Tibial artery (tissue), 4 donors: ENCODE results near the gene RFNG.

Source experiments
- DNase-seq, 2 donors: peaks; one replicate each; pipeline ENCODE4 v3.0.0-alpha.2; 2019
- H3K27ac ChIP-seq, 2 donors: fragments of 200-600 bp; sonication (generic) in 1 of 2; 1 replicate in 1 of 2; 2 replicates in 1 of 2; pipeline ENCODE4 v1.5.1; 2018 to 2019; ENCODE audit warnings: mild to moderate bottlenecking in 1 of 2
- H3K27me3 ChIP-seq, 2 donors: fragments of 200-600 bp; sonication (generic) in 1 of 2; one replicate each; pipeline versions ENCODE4 v1.5.1 to v1.6.0; 2016 to 2019
- H3K36me3 ChIP-seq, 3 donors: fragments of 200-600 bp; sonication (generic) in 2 of 3; one replicate each; pipeline ENCODE4 v1.5.1; 2016 to 2019; ENCODE audit warnings: mild to moderate bottlenecking in 2 of 3
- H3K4me1 ChIP-seq, 4 donors: fragments of 200-600 bp; sonication (generic) in 2 of 4; 1 replicate in 3 of 4; 2 replicates in 1 of 4; pipeline ENCODE4 v1.5.1; 2016 to 2019
- H3K4me3 ChIP-seq, 2 donors: fragments of 200-600 bp; sonication (generic) in 1 of 2; 1 replicate in 1 of 2; 2 replicates in 1 of 2; pipeline ENCODE4 v1.5.1; 2018 to 2019; ENCODE audit warnings: mild to moderate bottlenecking in 2 of 2
- H3K9me3 ChIP-seq, 3 donors: fragments of 200-600 bp; sonication (generic) in 1 of 3; one replicate each; pipeline ENCODE4 v1.5.1; 2016 to 2019
- CTCF ChIP-seq, 2 experiments: fragments of 200-600 bp in 1 of 2; fragments of 450-650 bp in 1 of 2; IDR thresholded peaks; one replicate each; pipeline ENCODE4 v1.5.1; 2017 to 2019; ENCODE audit warnings: antibody characterized with exemption in 2 of 2, mild to moderate bottlenecking in 1 of 2, moderate library complexity in 1 of 2
- intact Hi-C: fragments of 100-400 bp; cut with DNase I; formaldehyde crosslinking; loops from one replicate; pipeline ENCODE4 v1.15.0; 2023; ENCODE audit warnings: low total_unique reads

RFNG gene

GRCh38 chr17:82051776-82052637, at the start of gene RFNG, which contains the start of gene GPS1:
Gene RFNG, minus strand, starts transcription at chr17:82051811. Its CDS starts 45 bp downstream, at chr17:82051766.
Gene GPS1, plus strand, starts transcription at chr17:82051898. Its CDS starts 34 bp downstream, at chr17:82051932.
- H3K27me3 ChIP-seq, result no peaks in the 10 kb centered on the region
- peaks cover 44 to 74% (median 63%) of the 10 kb centered on the region in 3 donors for H3K36me3 ChIP-seq
- H3K4me3 ChIP-seq, result peak within 1 kb of the TSS; percentile 75 to 93
- no peak for TF ChIP-seq CTCF (IDR thresholded peaks at IDR 0.05)
- H3K27ac ChIP-seq, result peak within 1 kb of the TSS; percentile 66 to 75
- peak; percentile 72 to 85 for DNase-seq
- intact Hi-C loops, result no loop called here
- no peaks in the 10 kb centered on the region for H3K9me3 ChIP-seq
- H3K4me1 ChIP-seq, result peaks cover 6 to 45% (median 30%) of the 10 kb centered on the region in 4 donors

GRCh38 chr17:82101301-82101715, 49.7 kb upstream of the RFNG start:
- TF ChIP-seq CTCF (IDR thresholded peaks at IDR 0.05), result no peak
- H3K4me3 ChIP-seq, result no peak overlapping the region
- intact Hi-C loops, result no loop called here
- H3K27ac ChIP-seq, result peak overlapping the region in 1 of 2 donors; percentile 23
- no peaks in the 10 kb centered on the region for H3K9me3 ChIP-seq
- peaks cover 0 to under 1% (median 0%) of the 10 kb centered on the region in 3 donors for H3K36me3 ChIP-seq
- no peak for DNase-seq
- H3K4me1 ChIP-seq, result peaks cover 0 to 75% (median 36%) of the 10 kb centered on the region in 4 donors
- H3K27me3 ChIP-seq, result no peaks in the 10 kb centered on the region

- Histone ChIP-seq H3K27me3 (no peaks in the 10 kb centered on the region), H3K4me1 (peaks cover 0 to 75% (median 35%) of the 10 kb centered on the region in 4 donors), H3K36me3 (peaks cover 0 to 7% (median 5%) of the 10 kb centered on the region in 3 donors), H3K27ac (peak overlapping the region in 1 of 2 donors; percentile 98), H3K4me3 (no peak overlapping the region), H3K9me3 (no peaks in the 10 kb centered on the region)
- intact Hi-C loops, result no loop called here
- DNase-seq, result no peak
- TF ChIP-seq CTCF (IDR thresholded peaks at IDR 0.05), result no peak
Measured at GRCh38 chr17:82100502-82101298, 49.1 kb upstream of the RFNG start.

- H3K9me3 ChIP-seq, result no peaks in the 10 kb centered on the region
- TF ChIP-seq CTCF (IDR thresholded peaks at IDR 0.05), result no peak
- H3K27ac ChIP-seq, result peak overlapping the region; percentile 87 to 98
- intact Hi-C loops, result loop anchor here (5.0 kb wide), 2 partner anchors 62 to 1882 kb away; partner anchors contain the start of gene DCXR
- no peaks in the 10 kb centered on the region for H3K27me3 ChIP-seq
- no peak for DNase-seq
- H3K4me3 ChIP-seq, result peak overlapping the region; percentile 65 to 84
- peaks cover 0 to 64% (median 34%) of the 10 kb centered on the region in 4 donors for H3K4me1 ChIP-seq
- peaks cover 12 to 22% (median 19%) of the 10 kb centered on the region in 3 donors for H3K36me3 ChIP-seq
Measured at GRCh38 chr17:82098939-82099763, 47.5 kb upstream of the RFNG start.
